Naive B cell (primary cell): ENCODE measurements around the gene ATG101. TPM values are rescaled to one million over a fixed set of nuclear protein-coding genes. Genes with fewer than 3 reads are reported as not detected.
A peak's percentile ranks its signal among the peaks of the same experiment; 100 is the strongest.

Experiments
- ATAC-seq, 2 donors: fragments of 150-1000 bp; cut with Tn5 transposase; 2 replicates each; pipeline ENCODE4 v1.10.0; 2021; ENCODE audit warnings: low read depth in 2 of 2, mild to moderate bottlenecking in 2 of 2, moderate library complexity in 2 of 2
- DNase-seq: peaks from one replicate; pipeline ENCODE4 v3.0.0; 2022
- H3K27ac Mint-ChIP-seq, 6 donors: one replicate each; pipeline ENCODE4 v1.8.0; 2020 to 2022; ENCODE audit warnings: mild to moderate bottlenecking in 6 of 6, mixed read lengths in 6 of 6, moderate library complexity in 5 of 6, inconsistent platforms in 2 of 6
- H3K27me3 Mint-ChIP-seq, 3 donors: one replicate each; pipeline ENCODE4 v1.8.0; 2021 to 2022; ENCODE audit warnings: mixed read lengths in 3 of 3, mild to moderate bottlenecking in 1 of 3
- H3K36me3 Mint-ChIP-seq, 2 donors: one replicate each; pipeline ENCODE4 v1.8.0; 2020 to 2022; ENCODE audit warnings: mixed read lengths in 2 of 2, inconsistent platforms in 1 of 2, mild to moderate bottlenecking in 1 of 2
- H3K4me1 Mint-ChIP-seq, 3 donors: one replicate each; pipeline ENCODE4 v1.8.0; 2020 to 2022; ENCODE audit warnings: mixed read lengths in 3 of 3, inconsistent platforms in 1 of 3, mild to moderate bottlenecking in 1 of 3, moderate library complexity in 1 of 3
- H3K4me3 Mint-ChIP-seq, 8 donors: one replicate each; pipeline ENCODE4 v1.8.0; 2020 to 2022; ENCODE audit warnings: mild to moderate bottlenecking in 8 of 8, mixed read lengths in 8 of 8, moderate library complexity in 8 of 8, inconsistent platforms in 2 of 8
- H3K9me3 Mint-ChIP-seq, 7 donors: one replicate each; pipeline ENCODE4 v1.8.0; 2020 to 2022; ENCODE audit warnings: mixed read lengths in 7 of 7, mild to moderate bottlenecking in 5 of 7, inconsistent platforms in 2 of 7, moderate library complexity in 1 of 7
- polyA plus RNA-seq, 6 donors: library from polyadenylated mRNA; unstranded; fragments of 300-500 nt; fragmentation: Illumina TruSeq; gene quantifications; one replicate each; pipeline ENCODE4 v1.2.3, GENCODE V29; 2021; ENCODE audit warnings: low read depth in 6 of 6

The ATG101 gene
- polyA plus RNA-seq, 6 donors from 2014 or later = 20.1 to 35.5 (median 24.4) TPM

- peak overlapping the region in 3 of 8 donors; percentile 33 to 69 (median 49) for H3K4me3 Mint-ChIP-seq
- H3K27me3 Mint-ChIP-seq = no peaks in the 10 kb centered on the region
- ATAC-seq (no peak), DNase-seq (no peak)
- H3K9me3 Mint-ChIP-seq = no peaks in the 10 kb centered on the region
- H3K27ac Mint-ChIP-seq = peak overlapping the region in 5 of 6 donors; percentile 42 to 66 (median 58)
- H3K4me1 Mint-ChIP-seq = peaks cover 42 to 67% (median 61%) of the 10 kb centered on the region in 3 donors
- H3K36me3 Mint-ChIP-seq = no peaks in the 10 kb centered on the region
These were observed 22.9 kb upstream of the ATG101 start for GRCh38 chr12:52046859-52047258.

- Mint-ChIP-seq H3K27me3 (no peaks in the 10 kb centered on the region), H3K9me3 (no peaks in the 10 kb centered on the region), H3K4me3 (peak overlapping the region; percentile 23 to 99 (median 96)), H3K4me1 (peaks cover 42 to 64% (median 59%) of the 10 kb centered on the region in 3 donors), H3K36me3 (no peaks in the 10 kb centered on the region), H3K27ac (peak overlapping the region; percentile 96 to 100 (median 99))
- no peak for ATAC-seq
- no peak for DNase-seq
These were observed 20.5 kb upstream of the ATG101 start for GRCh38 chr12:52049286-52049685.

GRCh38 chr12:52049688-52050087 lies 20.1 kb upstream of the ATG101 start:
- DNase-seq (no peak), ATAC-seq (no peak)
- H3K9me3 Mint-ChIP-seq = no peaks in the 10 kb centered on the region
- H3K36me3 Mint-ChIP-seq = no peaks in the 10 kb centered on the region
- H3K4me1 Mint-ChIP-seq = peaks cover 44 to 61% (median 55%) of the 10 kb centered on the region in 3 donors
- no peaks in the 10 kb centered on the region for H3K27me3 Mint-ChIP-seq
- H3K27ac Mint-ChIP-seq = peak overlapping the region; percentile 96 to 100 (median 99)
- peak overlapping the region in 7 of 8 donors; percentile 90 to 99 (median 96) for H3K4me3 Mint-ChIP-seq

- H3K27ac Mint-ChIP-seq = peak overlapping the region; percentile 96 to 100 (median 99)
- peak overlapping the region; percentile 90 to 99 (median 96) for H3K4me3 Mint-ChIP-seq
- H3K9me3 Mint-ChIP-seq = no peaks in the 10 kb centered on the region
- peak; percentile 54 to 57 for ATAC-seq
- H3K27me3 Mint-ChIP-seq = no peaks in the 10 kb centered on the region
- DNase-seq = peak; percentile 83
- H3K36me3 Mint-ChIP-seq = no peaks in the 10 kb centered on the region
- H3K4me1 Mint-ChIP-seq = peaks cover 44 to 60% (median 54%) of the 10 kb centered on the region in 3 donors
These were observed 19.5 kb upstream of the ATG101 start for GRCh38 chr12:52050116-52050757.

GRCh38 chr12:52050758-52051541 lies 18.8 kb upstream of the ATG101 start, which contains the start of gene NR4A1:
Gene NR4A1 (plus strand): TSS chr12:52051442. CDS start chr12:52054329, 2,887 bp downstream.
- ATAC-seq (peak; percentile 76 to 77), DNase-seq (peak; percentile 100)
- no peaks in the 10 kb centered on the region for H3K9me3 Mint-ChIP-seq
- no peaks in the 10 kb centered on the region for H3K36me3 Mint-ChIP-seq
- H3K4me1 Mint-ChIP-seq = peaks cover 40 to 53% (median 47%) of the 10 kb centered on the region in 3 donors
- H3K27me3 Mint-ChIP-seq = no peaks in the 10 kb centered on the region
- H3K27ac Mint-ChIP-seq = peak within 1 kb of the TSS; percentile 96 to 100 (median 99)
- H3K4me3 Mint-ChIP-seq = peak within 1 kb of the TSS; percentile 90 to 99 (median 96)

GRCh38 chr12:52052468-52053186 lies 17.2 kb upstream of the ATG101 start:
- no peaks in the 10 kb centered on the region for H3K27me3 Mint-ChIP-seq
- peaks cover 40 to 45% (median 42%) of the 10 kb centered on the region in 3 donors for H3K4me1 Mint-ChIP-seq
- DNase-seq = no peak
- no peak for ATAC-seq
- no peaks in the 10 kb centered on the region for H3K9me3 Mint-ChIP-seq
- H3K27ac Mint-ChIP-seq = peak overlapping the region; percentile 96 to 100 (median 99)
- peak overlapping the region; percentile 90 to 99 (median 96) for H3K4me3 Mint-ChIP-seq
- H3K36me3 Mint-ChIP-seq = no peaks in the 10 kb centered on the region

- peaks cover 39 to 45% (median 40%) of the 10 kb centered on the region in 3 donors for H3K4me1 Mint-ChIP-seq
- no peaks in the 10 kb centered on the region for H3K36me3 Mint-ChIP-seq
- ATAC-seq = no peak
- DNase-seq = no peak
- H3K27me3 Mint-ChIP-seq = no peaks in the 10 kb centered on the region
- peak overlapping the region in 3 of 8 donors; percentile 30 to 97 (median 32) for H3K4me3 Mint-ChIP-seq
- no peaks in the 10 kb centered on the region for H3K9me3 Mint-ChIP-seq
- peak overlapping the region in 5 of 6 donors; percentile 93 to 100 (median 99) for H3K27ac Mint-ChIP-seq
These were observed 16.1 kb upstream of the ATG101 start for GRCh38 chr12:52053536-52054209.

- peak overlapping the region in 3 of 8 donors; percentile 32 to 97 (median 60) for H3K4me3 Mint-ChIP-seq
- H3K27ac Mint-ChIP-seq = peak overlapping the region in 5 of 6 donors; percentile 28 to 95 (median 68)
- no peaks in the 10 kb centered on the region for H3K27me3 Mint-ChIP-seq
- H3K36me3 Mint-ChIP-seq = no peaks in the 10 kb centered on the region
- ATAC-seq = no peak
- H3K4me1 Mint-ChIP-seq = peaks cover 33 to 40% (median 37%) of the 10 kb centered on the region in 3 donors
- H3K9me3 Mint-ChIP-seq = no peaks in the 10 kb centered on the region
- DNase-seq = no peak
These were observed 15.4 kb upstream of the ATG101 start for GRCh38 chr12:52054231-52054832.

- no peaks in the 10 kb centered on the region for H3K36me3 Mint-ChIP-seq
- peaks cover 26 to 33% (median 30%) of the 10 kb centered on the region in 3 donors for H3K4me1 Mint-ChIP-seq
- H3K9me3 Mint-ChIP-seq = no peaks in the 10 kb centered on the region
- H3K27ac Mint-ChIP-seq = peak overlapping the region in 2 of 6 donors; percentile 60 to 95
- ATAC-seq = no peak
- no peak for DNase-seq
- H3K4me3 Mint-ChIP-seq = peak overlapping the region in 4 of 8 donors; percentile 25 to 76 (median 46)
- H3K27me3 Mint-ChIP-seq = no peaks in the 10 kb centered on the region
These were observed 14.7 kb upstream of the ATG101 start for GRCh38 chr12:52054833-52055730.

- Mint-ChIP-seq H3K27ac (peak overlapping the region in 3 of 6 donors; percentile 9 to 70 (median 53)), H3K9me3 (no peaks in the 10 kb centered on the region), H3K27me3 (no peaks in the 10 kb centered on the region), H3K4me3 (peak overlapping the region in 1 of 8 donors; percentile 61), H3K36me3 (no peaks in the 10 kb centered on the region), H3K4me1 (peaks cover 21 to 26% (median 23%) of the 10 kb centered on the region in 3 donors)
- no peak for ATAC-seq
- no peak for DNase-seq
These were observed 13.8 kb upstream of the ATG101 start for GRCh38 chr12:52055731-52056711.
